Measurements from ENCODE around the gene CD34.

CD34 gene

DNA sequence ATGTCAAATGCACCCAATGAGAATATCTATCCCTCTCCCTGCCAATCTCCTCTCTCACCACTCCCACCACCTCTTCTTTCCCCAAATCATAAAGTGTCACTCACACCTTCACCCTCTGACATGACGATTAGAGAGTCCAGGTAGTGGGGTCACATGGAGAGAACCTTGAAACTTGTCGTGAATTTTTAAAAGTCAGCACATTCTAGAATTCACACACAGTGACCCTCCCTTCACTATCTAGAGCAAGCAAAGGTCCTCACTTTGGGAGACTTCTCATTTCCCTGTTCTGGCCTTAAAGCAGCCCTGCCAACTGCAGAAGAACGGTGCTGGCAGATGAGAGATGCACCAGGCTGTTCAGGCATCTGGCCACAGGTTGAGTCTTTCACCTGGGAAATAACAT is 61.9 kb downstream of the CD34 start:
- Histone ChIP-seq H3K4me3 (ENCODE audit: low read length) (no peak overlapping the region), H3K4me1 (ENCODE audit: control insufficient read depth, insufficient read depth, low read length) (peaks cover 88% of the 10 kb centered on the region), H3K9me3 (replicated peaks; ENCODE audit: low read length) (no peaks in the 10 kb centered on the region), H3K9ac (ENCODE audit: low read depth, low read length) (peak overlapping the region; percentile 9), H3K36me3 (ENCODE audit: insufficient read depth, low read length) (peaks cover 16% of the 10 kb centered on the region), H3K4me2 (ENCODE audit: low read length) (no peak overlapping the region), H3K27me3 (ENCODE audit: control insufficient read depth, insufficient read depth, low read length) (no peaks in the 10 kb centered on the region)

- no peaks in the 10 kb centered on the region for H3K27me3 ChIP-seq (ENCODE audit: control insufficient read depth, insufficient read depth, low read length)
- peak overlapping the region; percentile 29 for H3K4me3 ChIP-seq (ENCODE audit: low read length)
- peaks cover 23% of the 10 kb centered on the region for H3K36me3 ChIP-seq (ENCODE audit: insufficient read depth, low read length)
- H3K4me1 ChIP-seq (ENCODE audit: control insufficient read depth, insufficient read depth, low read length), result peaks cover 81% of the 10 kb centered on the region
- no peaks in the 10 kb centered on the region for H3K9me3 ChIP-seq (replicated peaks; ENCODE audit: low read length)
- peak overlapping the region; percentile 78 for H3K9ac ChIP-seq (ENCODE audit: low read depth, low read length)
- H3K4me2 ChIP-seq (ENCODE audit: low read length), result peak overlapping the region; percentile 73
Observed at GRCh38 chr1:207848234-207848633, 62.7 kb downstream of the CD34 start.

GRCh38 chr1:207847116-207847515 is 63.8 kb downstream of the CD34 start:
- no peaks in the 10 kb centered on the region for H3K27me3 ChIP-seq (ENCODE audit: control insufficient read depth, insufficient read depth, low read length)
- peaks cover 27% of the 10 kb centered on the region for H3K36me3 ChIP-seq (ENCODE audit: insufficient read depth, low read length)
- peak overlapping the region; percentile 12 for H3K4me2 ChIP-seq (ENCODE audit: low read length)
- H3K9me3 ChIP-seq (replicated peaks; ENCODE audit: low read length), result no peaks in the 10 kb centered on the region
- peak overlapping the region; percentile 78 for H3K9ac ChIP-seq (ENCODE audit: low read depth, low read length)
- peaks cover 72% of the 10 kb centered on the region for H3K4me1 ChIP-seq (ENCODE audit: control insufficient read depth, insufficient read depth, low read length)
- no peak overlapping the region for H3K4me3 ChIP-seq (ENCODE audit: low read length)

DNA sequence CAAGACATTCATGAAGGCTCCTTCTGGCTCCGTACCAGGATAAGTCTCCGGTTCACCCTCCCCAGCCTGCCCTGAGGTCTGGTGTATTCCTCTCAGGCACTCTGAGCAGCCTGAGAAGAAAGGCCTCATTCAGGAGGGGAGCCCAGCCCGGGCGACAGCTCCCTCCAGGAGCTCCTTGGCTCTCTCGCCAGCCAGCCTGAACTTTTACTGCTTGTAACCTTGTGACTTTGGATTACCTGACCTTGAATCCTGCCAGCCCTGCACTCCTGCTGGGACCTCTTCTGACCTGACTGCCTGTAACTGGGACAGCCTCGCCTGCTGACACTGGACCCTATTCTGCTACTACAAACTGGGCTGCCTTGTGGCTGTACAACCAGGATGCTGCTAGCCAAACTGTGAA is 65.8 kb downstream of the CD34 start:
- no peaks in the 10 kb centered on the region for H3K9me3 ChIP-seq (replicated peaks; ENCODE audit: low read length)
- peaks cover 17% of the 10 kb centered on the region for H3K36me3 ChIP-seq (ENCODE audit: insufficient read depth, low read length)
- H3K4me3 ChIP-seq (ENCODE audit: low read length), result no peak overlapping the region
- H3K9ac ChIP-seq (ENCODE audit: low read depth, low read length), result no peak overlapping the region
- H3K4me1 ChIP-seq (ENCODE audit: control insufficient read depth, insufficient read depth, low read length), result peaks cover 59% of the 10 kb centered on the region
- no peak overlapping the region for H3K4me2 ChIP-seq (ENCODE audit: low read length)
- H3K27me3 ChIP-seq (ENCODE audit: control insufficient read depth, insufficient read depth, low read length), result no peaks in the 10 kb centered on the region

DNA sequence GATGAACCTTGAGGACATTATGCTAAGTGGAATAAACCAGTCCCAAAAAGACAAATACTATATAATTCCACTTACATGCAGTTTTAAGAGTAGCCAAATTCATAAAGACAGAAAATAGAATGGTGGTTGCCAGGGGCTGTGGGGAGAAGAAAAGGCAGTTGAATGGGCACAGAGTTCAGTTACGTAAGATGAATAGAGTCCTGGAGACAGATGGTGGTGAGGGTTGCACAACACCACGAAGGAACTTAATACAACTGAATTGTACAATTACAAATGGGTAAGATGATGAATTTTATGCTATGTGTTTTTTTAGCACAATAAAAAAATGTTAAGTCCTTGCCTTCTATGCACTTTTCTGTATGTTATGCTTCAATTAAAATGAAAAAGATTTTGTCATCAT is 66.6 kb downstream of the CD34 start:
- Histone ChIP-seq H3K9me3 (replicated peaks; ENCODE audit: low read length) (no peaks in the 10 kb centered on the region), H3K4me3 (ENCODE audit: low read length) (no peak overlapping the region), H3K4me1 (ENCODE audit: control insufficient read depth, insufficient read depth, low read length) (peaks cover 51% of the 10 kb centered on the region), H3K27me3 (ENCODE audit: control insufficient read depth, insufficient read depth, low read length) (no peaks in the 10 kb centered on the region), H3K9ac (ENCODE audit: low read depth, low read length) (no peak overlapping the region), H3K4me2 (ENCODE audit: low read length) (no peak overlapping the region), H3K36me3 (ENCODE audit: insufficient read depth, low read length) (peaks cover 17% of the 10 kb centered on the region)

GRCh38 chr1:207842506-207842905 is 68.4 kb downstream of the CD34 start:
- Histone ChIP-seq H3K4me2 (ENCODE audit: low read length) (no peak overlapping the region), H3K4me3 (ENCODE audit: low read length) (no peak overlapping the region), H3K36me3 (ENCODE audit: insufficient read depth, low read length) (peaks cover 20% of the 10 kb centered on the region), H3K9me3 (replicated peaks; ENCODE audit: low read length) (no peaks in the 10 kb centered on the region), H3K4me1 (ENCODE audit: control insufficient read depth, insufficient read depth, low read length) (peaks cover 50% of the 10 kb centered on the region), H3K27me3 (ENCODE audit: control insufficient read depth, insufficient read depth, low read length) (no peaks in the 10 kb centered on the region), H3K9ac (ENCODE audit: low read depth, low read length) (no peak overlapping the region)

- no peak overlapping the region for H3K4me2 ChIP-seq (ENCODE audit: low read length)
- H3K9me3 ChIP-seq (replicated peaks; ENCODE audit: low read length), result no peaks in the 10 kb centered on the region
- H3K4me1 ChIP-seq (ENCODE audit: control insufficient read depth, insufficient read depth, low read length), result peaks cover 50% of the 10 kb centered on the region
- no peaks in the 10 kb centered on the region for H3K27me3 ChIP-seq (ENCODE audit: control insufficient read depth, insufficient read depth, low read length)
- H3K4me3 ChIP-seq (ENCODE audit: low read length), result no peak overlapping the region
- H3K9ac ChIP-seq (ENCODE audit: low read depth, low read length), result no peak overlapping the region
- H3K36me3 ChIP-seq (ENCODE audit: insufficient read depth, low read length), result peaks cover 22% of the 10 kb centered on the region
Observed at GRCh38 chr1:207841901-207842300, 69.0 kb downstream of the CD34 start.

DNA sequence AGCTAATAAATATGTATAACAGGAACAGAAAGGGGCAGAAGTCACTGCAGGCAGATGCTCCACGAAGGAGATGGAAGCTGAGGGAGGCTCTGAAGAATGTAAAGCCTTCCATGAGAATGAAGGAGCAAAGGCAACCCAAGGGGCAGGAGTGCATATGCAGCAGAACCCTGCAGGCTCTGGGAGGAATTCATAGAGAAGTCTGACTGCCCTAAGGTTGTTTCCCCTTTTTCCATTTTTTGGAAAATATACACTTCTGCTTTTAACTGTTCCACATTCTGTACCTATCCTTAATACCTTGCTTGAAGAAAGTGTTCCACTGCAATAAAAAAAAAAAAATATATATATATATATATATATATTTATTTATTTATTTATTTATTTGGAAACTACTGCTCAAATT is 69.6 kb downstream of the CD34 start:
- Histone ChIP-seq H3K27me3 (ENCODE audit: control insufficient read depth, insufficient read depth, low read length) (no peaks in the 10 kb centered on the region), H3K36me3 (ENCODE audit: insufficient read depth, low read length) (peaks cover 24% of the 10 kb centered on the region), H3K4me2 (ENCODE audit: low read length) (no peak overlapping the region), H3K9me3 (replicated peaks; ENCODE audit: low read length) (no peaks in the 10 kb centered on the region), H3K9ac (ENCODE audit: low read depth, low read length) (no peak overlapping the region), H3K4me1 (ENCODE audit: control insufficient read depth, insufficient read depth, low read length) (peaks cover 46% of the 10 kb centered on the region), H3K4me3 (ENCODE audit: low read length) (no peak overlapping the region)

DNA sequence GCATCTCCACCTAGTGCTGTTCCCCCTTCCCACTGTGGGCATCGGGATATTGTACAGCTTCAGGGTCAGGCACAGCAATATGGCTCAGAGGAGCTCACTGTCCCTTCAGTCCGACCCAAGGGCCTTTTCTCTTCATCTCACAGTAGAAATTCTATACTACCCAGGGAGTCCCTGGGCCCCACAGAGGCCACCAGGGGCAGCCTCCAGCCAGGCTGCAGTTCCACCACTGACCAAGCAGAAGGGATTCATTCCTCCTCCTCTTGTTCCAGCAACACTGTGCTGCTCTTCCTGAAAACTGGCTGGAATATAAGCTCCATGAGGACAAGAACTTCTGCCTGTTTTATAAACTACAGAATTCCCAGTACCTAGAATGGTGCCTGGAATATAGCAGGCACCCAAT is 70.5 kb downstream of the CD34 start:
- H3K36me3 ChIP-seq (ENCODE audit: insufficient read depth, low read length), result peaks cover 32% of the 10 kb centered on the region
- no peak overlapping the region for H3K9ac ChIP-seq (ENCODE audit: low read depth, low read length)
- peaks cover 38% of the 10 kb centered on the region for H3K4me1 ChIP-seq (ENCODE audit: control insufficient read depth, insufficient read depth, low read length)
- H3K4me2 ChIP-seq (ENCODE audit: low read length), result no peak overlapping the region
- H3K27me3 ChIP-seq (ENCODE audit: control insufficient read depth, insufficient read depth, low read length), result no peaks in the 10 kb centered on the region
- no peaks in the 10 kb centered on the region for H3K9me3 ChIP-seq (replicated peaks; ENCODE audit: low read length)
- no peak overlapping the region for H3K4me3 ChIP-seq (ENCODE audit: low read length)

DNA sequence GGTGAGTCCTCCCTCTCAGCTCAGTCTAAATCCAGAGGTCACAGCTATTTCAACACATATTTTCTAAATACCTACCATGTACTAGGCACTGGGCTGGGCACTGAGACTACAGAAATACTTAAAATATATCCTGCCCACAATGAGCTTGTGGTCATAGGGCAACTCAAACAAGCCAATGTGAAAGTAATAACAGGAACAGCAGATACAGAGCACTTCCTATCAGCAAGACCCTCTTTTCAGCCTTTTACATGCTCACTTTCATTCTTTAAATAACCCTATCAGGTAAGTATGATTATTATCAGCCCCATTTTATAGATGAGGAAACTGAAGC is 71.9 kb downstream of the CD34 start:
- Histone ChIP-seq H3K9me3 (replicated peaks; ENCODE audit: low read length) (no peaks in the 10 kb centered on the region), H3K4me1 (ENCODE audit: control insufficient read depth, insufficient read depth, low read length) (peaks cover 24% of the 10 kb centered on the region), H3K9ac (ENCODE audit: low read depth, low read length) (no peak overlapping the region), H3K4me3 (ENCODE audit: low read length) (no peak overlapping the region), H3K36me3 (ENCODE audit: insufficient read depth, low read length) (peaks cover 34% of the 10 kb centered on the region), H3K4me2 (ENCODE audit: low read length) (no peak overlapping the region), H3K27me3 (ENCODE audit: control insufficient read depth, insufficient read depth, low read length) (no peaks in the 10 kb centered on the region)

DNA sequence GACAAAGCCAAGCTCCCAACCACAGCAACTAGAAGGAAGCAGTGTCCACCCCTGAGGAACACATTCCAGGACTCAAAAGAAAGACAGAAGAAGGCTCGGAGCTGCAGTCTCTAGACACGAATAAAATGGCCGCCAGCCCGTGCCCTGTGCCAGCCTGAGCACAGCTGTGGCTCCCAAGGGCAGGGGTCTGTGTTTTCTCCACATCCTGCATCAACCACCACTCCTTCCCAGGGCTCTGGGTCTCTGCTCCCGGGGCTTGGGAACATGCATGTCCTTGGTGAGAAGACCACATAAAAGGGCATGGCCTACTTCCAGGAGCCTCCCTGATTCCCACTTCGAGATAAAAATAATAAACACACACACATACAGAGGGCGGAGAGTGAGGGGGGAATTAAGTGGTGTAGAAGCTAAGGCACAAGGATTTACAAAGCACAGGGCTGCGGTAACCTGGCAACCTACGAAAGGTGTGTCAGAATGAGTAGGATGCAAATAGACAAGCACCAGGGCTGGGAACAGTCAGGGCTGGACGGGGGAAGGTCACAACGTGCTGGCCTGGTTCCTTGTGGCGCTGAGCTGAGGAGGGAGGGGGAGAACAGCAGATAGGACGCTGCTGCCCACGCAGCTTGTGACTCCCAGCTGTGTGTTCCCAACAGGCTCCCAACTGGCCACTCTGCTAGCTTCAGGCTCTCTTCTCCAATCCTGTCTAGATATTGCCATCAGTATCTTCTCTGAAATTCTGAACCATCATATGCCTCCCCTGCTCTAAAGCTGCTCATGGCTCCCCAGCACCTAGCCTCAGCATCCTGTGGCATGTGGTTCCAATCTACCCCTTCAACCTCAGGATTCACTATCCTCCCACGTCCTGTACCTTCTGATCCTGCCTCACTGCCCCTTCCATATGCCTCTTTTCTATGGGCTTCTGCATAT is 72.5 kb downstream of the CD34 start:
- H3K36me3 ChIP-seq (ENCODE audit: insufficient read depth, low read length), result peaks cover 32% of the 10 kb centered on the region
- no peaks in the 10 kb centered on the region for H3K9me3 ChIP-seq (replicated peaks; ENCODE audit: low read length)
- peaks cover 24% of the 10 kb centered on the region for H3K4me1 ChIP-seq (ENCODE audit: control insufficient read depth, insufficient read depth, low read length)
- H3K27me3 ChIP-seq (ENCODE audit: control insufficient read depth, insufficient read depth, low read length), result no peaks in the 10 kb centered on the region
- no peak overlapping the region for H3K4me3 ChIP-seq (ENCODE audit: low read length)
- H3K4me2 ChIP-seq (ENCODE audit: low read length), result no peak overlapping the region
- peak overlapping the region; percentile 7 for H3K9ac ChIP-seq (ENCODE audit: low read depth, low read length)

- Histone ChIP-seq H3K9me3 (replicated peaks; ENCODE audit: low read length) (no peaks in the 10 kb centered on the region), H3K4me2 (ENCODE audit: low read length) (no peak overlapping the region), H3K4me1 (ENCODE audit: control insufficient read depth, insufficient read depth, low read length) (peaks cover 24% of the 10 kb centered on the region), H3K36me3 (ENCODE audit: insufficient read depth, low read length) (peaks cover 25% of the 10 kb centered on the region), H3K9ac (ENCODE audit: low read depth, low read length) (no peak overlapping the region), H3K27me3 (ENCODE audit: control insufficient read depth, insufficient read depth, low read length) (no peaks in the 10 kb centered on the region), H3K4me3 (ENCODE audit: low read length) (no peak overlapping the region)
Observed at GRCh38 chr1:207837673-207838072, 73.3 kb downstream of the CD34 start.
